ENCODE results near the gene DCLK3.

DCLK3 gene

GRCh38 chr3:36763850-36764703 lies at the start of gene DCLK3:
DCLK3 (minus strand) TSS chr3:36764553; CDS start chr3:36764263, 290 bp downstream.
- DNase-seq = no peak

- DNase-seq = no peak
Observed at GRCh38 chr3:36813305-36813704, 49.0 kb upstream of the DCLK3 start.

- no peak for DNase-seq
Observed at GRCh38 chr3:36812240-36812639, 47.9 kb upstream of the DCLK3 start.

GRCh38 chr3:36811768-36812167 lies 47.4 kb upstream of the DCLK3 start:
- DNase-seq = no peak

- no peak for DNase-seq
Observed at GRCh38 chr3:36804295-36805055, 40.1 kb upstream of the DCLK3 start.

- DNase-seq = no peak
Observed at GRCh38 chr3:36803091-36803791, 38.9 kb upstream of the DCLK3 start.

- no peak for DNase-seq
Observed at GRCh38 chr3:36800533-36801116, 36.3 kb upstream of the DCLK3 start.

- no peak for DNase-seq
Observed at GRCh38 chr3:36796881-36797280, 32.5 kb upstream of the DCLK3 start.

- DNase-seq = no peak
Observed at GRCh38 chr3:36796161-36796560, 31.8 kb upstream of the DCLK3 start.

- DNase-seq = no peak
Observed at GRCh38 chr3:36795622-36796021, 31.3 kb upstream of the DCLK3 start.

- DNase-seq = peak; percentile 7
Observed at GRCh38 chr3:36792342-36792741, 28.0 kb upstream of the DCLK3 start.

GRCh38 chr3:36790765-36791164 lies 26.4 kb upstream of the DCLK3 start:
- DNase-seq = no peak

GRCh38 chr3:36786921-36787890 lies 22.9 kb upstream of the DCLK3 start:
- DNase-seq = peak; percentile 16

- no peak for DNase-seq
Observed at GRCh38 chr3:36784138-36784635, 19.8 kb upstream of the DCLK3 start.

GRCh38 chr3:36777424-36778218 lies 13.3 kb upstream of the DCLK3 start:
- no peak for DNase-seq

GRCh38 chr3:36776436-36776835 lies 12.1 kb upstream of the DCLK3 start:
- no peak for DNase-seq

GRCh38 chr3:36774052-36774451 lies 9.7 kb upstream of the DCLK3 start:
- DNase-seq = no peak

GRCh38 chr3:36771931-36772330 lies 7.6 kb upstream of the DCLK3 start:
- no peak for DNase-seq

GRCh38 chr3:36769926-36770325 lies 5.6 kb upstream of the DCLK3 start:
- no peak for DNase-seq

GRCh38 chr3:36765104-36765503 lies 751 bp upstream of the DCLK3 start:
- DNase-seq = no peak

GRCh38 chr3:36764704-36765038 lies 318 bp upstream of the DCLK3 start:
- no peak for DNase-seq
